H9 (cell line): ENCODE measurements around the gene PHF5A. TPM values are rescaled to one million over a fixed set of nuclear protein-coding genes. Genes with fewer than 3 reads are reported as not detected.

Experiments used
- DNase-seq: peaks from one replicate; pipeline ENCODE4 v3.0.0-alpha.2; 2017
- H2AFZ ChIP-seq: one replicate; pipeline ENCODE4 v1.6.1; 2013; ENCODE audit warnings: mild to moderate bottlenecking, low read length, control low read depth, moderate library complexity
- H2AK5ac ChIP-seq: 2 replicates; pipeline ENCODE4 v1.6.1; 2013; ENCODE audit warnings: low read length, control low read depth, mixed read lengths; ENCODE audit not compliant: insufficient read length
- H2BK120ac ChIP-seq: one replicate; pipeline ENCODE4 v1.6.1; 2013; ENCODE audit warnings: low read depth, mild to moderate bottlenecking, low read length, control low read depth, inconsistent platforms; ENCODE audit not compliant: poor library complexity, severe bottlenecking
- H2BK12ac ChIP-seq: 2 replicates; pipeline ENCODE4 v1.6.1; 2013; ENCODE audit warnings: low read length, control low read depth, mixed read lengths, low read depth; ENCODE audit not compliant: insufficient read length
- H2BK15ac ChIP-seq: 2 replicates; pipeline ENCODE4 v1.6.1; 2013; ENCODE audit warnings: low read depth, low read length, control low read depth
- H2BK20ac ChIP-seq: one replicate; pipeline ENCODE4 v1.6.1; 2013; ENCODE audit warnings: low read depth, mild to moderate bottlenecking, low read length, control low read depth, inconsistent platforms; ENCODE audit not compliant: poor library complexity, severe bottlenecking
- H2BK5ac ChIP-seq: 2 replicates; pipeline ENCODE4 v1.6.1; 2013; ENCODE audit warnings: low read length, control low read depth, mixed read lengths; ENCODE audit not compliant: insufficient read length
- H3K14ac ChIP-seq: 2 replicates; pipeline ENCODE4 v1.6.1; 2013; ENCODE audit warnings: low read length, control low read depth; ENCODE audit not compliant: insufficient read depth
- H3K18ac ChIP-seq: 2 replicates; pipeline ENCODE4 v1.6.1; 2013; ENCODE audit warnings: low read depth, mild to moderate bottlenecking, mixed read lengths, low read length, control low read depth; ENCODE audit not compliant: insufficient read length
- H3K23ac ChIP-seq: 2 replicates; pipeline ENCODE4 v1.6.1; 2013; ENCODE audit warnings: low read length, control low read depth, mixed read lengths, low read depth; ENCODE audit not compliant: insufficient read length
- H3K23me2 ChIP-seq: 2 replicates; pipeline ENCODE4 v1.6.1; 2013; ENCODE audit warnings: low read depth, mild to moderate bottlenecking, mixed read lengths, low read length, control low read depth; ENCODE audit not compliant: insufficient read length, poor library complexity, severe bottlenecking
- H3K27ac ChIP-seq: 2 replicates; pipeline ENCODE4 v1.5.1; 2013; ENCODE audit warnings: low read length, control low read depth, mixed read lengths, low read depth; ENCODE audit not compliant: insufficient read length
- H3K27me3 ChIP-seq: 2 replicates; pipeline ENCODE4 v1.6.1; 2013; ENCODE audit warnings: low read length, control low read depth, inconsistent platforms; ENCODE audit not compliant: insufficient read depth
- H3K4ac ChIP-seq: 2 replicates; pipeline ENCODE4 v1.6.1; 2013; ENCODE audit warnings: low read depth, mild to moderate bottlenecking, control low read depth, inconsistent platforms, low read length, moderate library complexity
- H3K4me1 ChIP-seq: 2 replicates; pipeline ENCODE4 v1.6.1; 2013; ENCODE audit warnings: low read length, control low read depth, inconsistent platforms; ENCODE audit not compliant: insufficient read depth
- H3K4me2 ChIP-seq: 2 replicates; pipeline ENCODE4 v1.6.1; 2013; ENCODE audit warnings: low read length, control low read depth, mixed read lengths; ENCODE audit not compliant: insufficient read length, insufficient read depth
- H3K56ac ChIP-seq: 2 replicates; pipeline ENCODE4 v1.6.1; 2013; ENCODE audit warnings: low read depth, mild to moderate bottlenecking, mixed read lengths, low read length, control low read depth; ENCODE audit not compliant: insufficient read length
- H3K79me1 ChIP-seq: 2 replicates; pipeline ENCODE4 v1.6.1; 2013; ENCODE audit warnings: low read depth, mild to moderate bottlenecking, moderate library complexity, low read length, control low read depth, inconsistent platforms; ENCODE audit not compliant: insufficient read depth, poor library complexity, severe bottlenecking
- H3K79me2 ChIP-seq: 2 replicates; pipeline ENCODE4 v1.6.1; 2013; ENCODE audit warnings: low read length, control low read depth, inconsistent platforms; ENCODE audit not compliant: insufficient read depth
- H3K9ac ChIP-seq: 2 replicates; pipeline ENCODE4 v1.6.1; 2013; ENCODE audit warnings: low read length, control low read depth, mixed read lengths; ENCODE audit not compliant: insufficient read length; ENCODE audit errors: extremely low read depth
- H3K9me3 ChIP-seq: one replicate; pipeline ENCODE4 v1.6.1; 2013; ENCODE audit warnings: low read depth, low read length, inconsistent platforms; ENCODE audit not compliant: control insufficient read depth
- H3T11ph ChIP-seq: one replicate; pipeline ENCODE4 v1.6.1; 2013; ENCODE audit warnings: mild to moderate bottlenecking, low read length, control low read depth, inconsistent platforms
- H4K20me1 ChIP-seq: one replicate; pipeline ENCODE4 v1.6.1; 2013; ENCODE audit not compliant: control insufficient read depth, insufficient read length, insufficient read depth
- H4K5ac ChIP-seq: 2 replicates; pipeline ENCODE4 v1.6.1; 2013; ENCODE audit warnings: low read depth, mild to moderate bottlenecking, mixed read lengths, low read length, control low read depth; ENCODE audit not compliant: insufficient read length
- H4K8ac ChIP-seq: replicated peaks from 2 replicates; pipeline ENCODE4 v1.6.1; 2013; ENCODE audit warnings: low read length, control low read depth, mixed read lengths, low read depth; ENCODE audit not compliant: insufficient read length
- H4K91ac ChIP-seq: 2 replicates; pipeline ENCODE4 v1.6.1; 2013; ENCODE audit warnings: low read depth, mild to moderate bottlenecking, moderate library complexity, mixed read lengths, low read length, control low read depth; ENCODE audit not compliant: insufficient read length
- H3K27ac Mint-ChIP-seq, 3 experiments: 2 replicates in 2 of 3; 3 replicates in 1 of 3; pipeline ENCODE4 v1.8.0; 2020 to 2021; ENCODE audit warnings: mixed read lengths in 3 of 3, mild to moderate bottlenecking in 1 of 3, moderate library complexity in 1 of 3
- H3K27me3 Mint-ChIP-seq: 2 replicates; pipeline ENCODE4 v1.8.0; 2021; ENCODE audit warnings: low read depth, mild to moderate bottlenecking, moderate library complexity, mixed read lengths
- H3K36me3 Mint-ChIP-seq, 3 experiments: 2 replicates in 2 of 3; 3 replicates in 1 of 3; pipeline ENCODE4 v1.8.0; 2020 to 2021; ENCODE audit warnings: low read depth in 3 of 3, mixed read lengths in 3 of 3; ENCODE audit not compliant: insufficient read depth in 1 of 3
- H3K4me1 Mint-ChIP-seq, 2 experiments: 2 replicates each; pipeline ENCODE4 v1.8.0; 2020; ENCODE audit warnings: mixed read lengths in 2 of 2
- H3K4me3 Mint-ChIP-seq, 2 experiments: 2 replicates in 1 of 2; 3 replicates in 1 of 2; pipeline ENCODE4 v1.8.0; 2020 to 2021; ENCODE audit warnings: mild to moderate bottlenecking in 2 of 2, mixed read lengths in 2 of 2, moderate library complexity in 1 of 2
- H3K9me3 Mint-ChIP-seq, 2 experiments: 2 replicates in 1 of 2; 3 replicates in 1 of 2; pipeline ENCODE4 v1.8.0; 2020; ENCODE audit warnings: mild to moderate bottlenecking in 2 of 2, mixed read lengths in 2 of 2, moderate library complexity in 1 of 2
- CTCF ChIP-seq: fragments of 200-600 bp; sonication (generic); conservative IDR thresholded peaks from 3 replicates; pipeline ENCODE4 v1.8.0; 2021; ENCODE audit warnings: antibody characterized with exemption, mild to moderate bottlenecking
- WGBS: extraction: QIAGEN DNeasy Blood & Tissue Kit; methylation state at CpG from one replicate; pipeline ENCODE4 v1.1.7; 2013; ENCODE audit warnings: missing lambda C conversion rate, low lambda C conversion rate, mixed read lengths; ENCODE audit not compliant: insufficient read length; ENCODE audit errors: extremely low coverage; 5-methylcytosine and 5-hydroxymethylcytosine counted together
- total RNA-seq: library from RNA; stranded (reverse); gene quantifications from 2 replicates; pipeline ENCODE4 v1.2.1, GENCODE V29; 2021

The PHF5A gene
- total RNA-seq, 1 experiment from 2014 or later = 114 TPM

GRCh38 chr22:41415554-41415953 lies 52.9 kb downstream of the PHF5A start:
- H3K4ac ChIP-seq = no peak overlapping the region
- H3K18ac ChIP-seq = no peak overlapping the region
- H3K4me2 ChIP-seq = no peak overlapping the region
- Mint-ChIP-seq H3K36me3 (peaks cover 0 to 3% (median 0%) of the 10 kb centered on the region in 3 experiments; a peak in 1 of 7 replicates), H3K27ac (no peak overlapping the region), H3K27me3 (no peaks in the 10 kb centered on the region), H3K4me1 (peaks cover 23 to 24% of the 10 kb centered on the region in 2 experiments), H3K4me3 (peak overlapping the region in 1 of 2 experiments; percentile 26; a peak in 2 of 5 replicates), H3K9me3 (no peaks in the 10 kb centered on the region)
- no peak overlapping the region for H4K8ac ChIP-seq
- H2AK5ac ChIP-seq = no peak overlapping the region
- H3K23ac ChIP-seq = no peak overlapping the region
- no peak overlapping the region for H2BK20ac ChIP-seq
- no peak overlapping the region for H3K9ac ChIP-seq
- no peak for DNase-seq
- no peak overlapping the region for H2BK5ac ChIP-seq
- no peak overlapping the region for H4K91ac ChIP-seq
- WGBS = no CpG with 5 or more reads among the region's 4 CpGs
- no peak overlapping the region for H3T11ph ChIP-seq
- H2BK12ac ChIP-seq = no peak overlapping the region
- no peak overlapping the region for H2AFZ ChIP-seq
- no peaks in the 10 kb centered on the region for H3K79me1 ChIP-seq
- no peaks in the 10 kb centered on the region for H4K20me1 ChIP-seq
- H3K4me1 ChIP-seq = no peaks in the 10 kb centered on the region; the same call in 1 of the 2 replicates
- H3K9me3 ChIP-seq = no peaks in the 10 kb centered on the region
- TF ChIP-seq CTCF = no peak
- no peaks in the 10 kb centered on the region for H3K79me2 ChIP-seq
- H3K27ac ChIP-seq = no peak overlapping the region
- H3K14ac ChIP-seq = no peak overlapping the region; the same call in 1 of the 2 replicates
- no peak overlapping the region for H3K56ac ChIP-seq
- no peak overlapping the region for H4K5ac ChIP-seq
- H3K27me3 ChIP-seq = no peaks in the 10 kb centered on the region
- H3K23me2 ChIP-seq = peaks cover 6% of the 10 kb centered on the region
- no peak overlapping the region for H2BK120ac ChIP-seq
- H2BK15ac ChIP-seq = no peak overlapping the region
